ENCODE measurements around the gene RAB7B. TPM values are rescaled to one million over a fixed set of nuclear protein-coding genes. Genes with fewer than 3 reads are reported as not detected.

Gene RAB7B
- total and polyA plus RNA-seq, 2 of the 13 experiments (the other 11 are each of a cell fraction or from before 2014, with no cell fraction given), result 0.05 to 0.46 TPM

- no peak for TF ChIP-seq TFE3 (CRISPR knock-in tag; IDR thresholded peaks at IDR 0.05)
- TF ChIP-seq ZNF20 (CRISPR knock-in tag; IDR thresholded peaks at IDR 0.05), result no peak
- no peak for TF ChIP-seq ZNF784 (CRISPR knock-in tag; IDR thresholded peaks at IDR 0.05; ENCODE audit: borderline replicate concordance)
- TF ChIP-seq XRCC5 (optimal IDR thresholded peaks at IDR 0.05; ENCODE audit: low read length), result no peak
These were observed 64.5 kb downstream of the RAB7B start (continued) for GRCh38 chr1:205938682-205939081.

GRCh38 chr1:205936846-205937586 is 66.2 kb downstream of the RAB7B start:
- peaks cover 33% of the 10 kb centered on the region for H3K4me1 ChIP-seq (ENCODE audit: insufficient read depth, low read length)
- in situ Hi-C loops (cut with HindIII; ENCODE audit: extremely low pct_ligation_motif_present, low pct_unique_long_range_greater_than_20kb), result no loop called here
- no peaks in the 10 kb centered on the region for H3K9me3 ChIP-seq (ENCODE audit: low read length)
- H3K27me3 ChIP-seq (ENCODE audit: control insufficient read depth in 1 of 2, insufficient read depth in 2 of 2, low read length in 2 of 2), result peaks cover 0 to 42% of the 10 kb centered on the region in 2 experiments; a peak in 3 of 5 replicates
- peak; percentile 60 for TF ChIP-seq ZNF629 (CRISPR knock-in tag; conservative IDR thresholded peaks at IDR 0.05)
- TF ChIP-seq FOSL2 (CRISPR knock-in tag; IDR thresholded peaks at IDR 0.05), result peak; percentile 85
- TF ChIP-seq MEIS1 (CRISPR knock-in tag; IDR thresholded peaks at IDR 0.05; ENCODE audit: borderline replicate concordance), result no peak
- TF ChIP-seq WIZ (CRISPR knock-in tag; IDR thresholded peaks at IDR 0.05), result no peak
- intact Hi-C loops (cut with micrococcal nuclease; ENCODE audit: unreplicated experiment), result no loop called here
- H3K4me2 ChIP-seq (ENCODE audit: low read depth, low read length), result no peak overlapping the region
- H4K20me1 ChIP-seq (ENCODE audit: insufficient read depth, low read length), result no peaks in the 10 kb centered on the region
- no peak overlapping the region for H2AFZ ChIP-seq (ENCODE audit: low read length)
- 5% methylated on average over 7 of the region's 7 CpGs for WGBS (ENCODE audit: low lambda C conversion rate)
- no TSS peak for BruUV-seq (replicated peaks)
- FAIRE-seq (no peak), ATAC-seq (no peak), DNase-seq (ENCODE audit: low spot score) (peak; percentile 63)
- H3K27ac ChIP-seq (ENCODE audit: extremely low read length, insufficient read depth, low read length), result no peak overlapping the region
- H3K79me2 ChIP-seq (ENCODE audit: insufficient read depth, low read length), result no peaks in the 10 kb centered on the region
- POLR2A ChIA-PET, result no interaction called here
- no peaks in the 10 kb centered on the region for H3K36me3 ChIP-seq (replicated peaks in 1 of 2; ENCODE audit: control insufficient read depth in 1 of 2, insufficient read depth in 2 of 2, low read length in 2 of 2)
- H3K9ac ChIP-seq (ENCODE audit: insufficient read depth, low read depth, low read length), result no peak overlapping the region
- no peak overlapping the region for H3K4me3 ChIP-seq (replicated peaks in 1 of 3; ENCODE audit: insufficient read depth in 1 of 3, low read depth in 2 of 3, low read length in 3 of 3)
- CTCF ChIA-PET (ENCODE audit: low intra/inter-chr PET ratio, low total read pairs), result no interaction called here
